Stimulated activated CD4-positive, alpha-beta T cell treated with anti-CD3 and anti-CD28 coated beads, Interleukin-15, amount 100 ng/mL, for 1 hour (primary cell): ENCODE results near the gene FAM186B.
A peak's percentile ranks its signal among the peaks of the same experiment; 100 is the strongest.
"Not testable (repeated sequence)": the region's sequence is repeated elsewhere in the genome, so short reads cannot be mapped to it uniquely, and the experiment has no call there.

Experiments used
- DNase-seq, 2 donors: peaks; one replicate each; pipeline ENCODE4 v3.0.0-alpha.2; 2020; ENCODE audit warnings: low read depth in 1 of 2, low spot score in 1 of 2

The FAM186B gene

DNA sequence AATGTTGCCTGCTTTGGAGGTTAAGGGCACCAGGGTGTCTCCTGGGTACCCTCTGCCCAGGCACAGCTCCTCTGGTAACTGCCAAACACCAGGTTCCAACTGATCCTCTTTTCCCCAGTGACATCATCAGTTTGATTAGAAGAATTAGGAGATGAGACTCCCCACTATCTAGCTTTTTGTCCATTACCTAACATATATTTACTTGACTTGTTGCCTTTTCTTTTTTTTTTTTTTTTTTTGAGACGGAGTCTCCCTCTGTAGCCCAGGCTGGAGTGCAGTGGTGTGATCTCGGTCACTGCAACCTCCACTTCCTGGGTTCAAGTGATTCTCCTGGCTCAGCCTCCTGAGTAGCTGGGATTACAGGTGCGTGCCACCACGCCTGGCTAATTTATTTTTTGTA is at the start of gene FAM186B:
TSS of gene FAM186B (minus strand) at position 101 of the 400 bp plus-strand sequence. CDS start 162 bp downstream, outside the sequence.
- not testable (repeated sequence) for DNase-seq

GRCh38 chr12:49654715-49655114 is 49.3 kb upstream of the FAM186B start:
- DNase-seq, result no peak

DNA sequence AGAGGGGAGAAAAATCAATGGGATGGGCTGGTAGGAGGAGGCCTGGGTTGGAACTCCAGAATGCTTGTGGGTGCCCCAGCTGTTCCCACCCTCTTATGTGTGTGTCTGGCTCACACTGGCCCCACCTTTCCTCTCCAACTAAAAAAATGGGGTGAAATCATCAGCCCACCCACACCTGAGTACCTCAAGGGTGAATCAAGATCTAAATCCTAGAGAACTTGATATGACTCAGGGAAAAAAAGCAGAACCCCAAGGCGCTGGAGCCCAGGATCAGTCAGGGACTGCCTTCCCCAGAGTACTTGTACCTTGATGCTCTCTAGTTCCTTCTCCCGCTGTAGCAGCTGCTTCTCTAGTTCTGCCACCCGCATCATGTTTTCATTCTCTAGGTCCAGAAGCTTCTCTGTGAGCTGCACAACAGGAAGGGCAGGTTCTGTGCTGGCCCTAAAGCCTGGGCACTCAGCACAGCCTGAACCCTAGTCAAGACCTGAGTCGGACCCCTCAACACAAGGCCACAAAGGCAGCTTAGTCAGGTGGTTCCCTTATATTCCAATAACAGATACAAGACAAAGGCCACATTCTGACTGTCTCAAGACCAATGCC is 47.6 kb upstream of the FAM186B start:
- no peak for DNase-seq

GRCh38 chr12:49651855-49652254 is 46.4 kb upstream of the FAM186B start:
- DNase-seq, result no peak

- no peak for DNase-seq
These were observed 44.5 kb upstream of the FAM186B start for GRCh38 chr12:49649892-49650291.

DNA sequence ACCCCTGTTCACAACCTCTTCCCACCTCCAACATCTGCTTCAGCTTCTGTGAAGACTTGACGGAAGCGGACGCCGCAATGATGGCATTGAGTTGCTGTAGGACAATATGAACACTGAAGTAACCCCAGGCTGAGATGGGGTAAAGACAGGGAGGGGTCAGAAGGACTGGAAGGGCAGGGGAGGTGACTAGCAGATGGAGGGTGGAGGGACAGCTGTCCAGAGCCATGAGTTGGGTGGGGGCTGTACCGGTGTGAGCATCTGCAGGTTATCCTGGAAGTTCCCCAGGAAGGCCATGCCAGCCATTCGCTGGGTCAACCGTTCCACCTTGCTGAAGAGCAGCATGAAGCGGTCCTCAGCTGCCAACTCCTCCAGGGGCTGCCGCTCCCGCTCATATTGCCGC is 44.0 kb upstream of the FAM186B start:
- DNase-seq, result no peak

GRCh38 chr12:49648712-49649003 is 43.2 kb upstream of the FAM186B start:
- DNase-seq, result no peak

DNA sequence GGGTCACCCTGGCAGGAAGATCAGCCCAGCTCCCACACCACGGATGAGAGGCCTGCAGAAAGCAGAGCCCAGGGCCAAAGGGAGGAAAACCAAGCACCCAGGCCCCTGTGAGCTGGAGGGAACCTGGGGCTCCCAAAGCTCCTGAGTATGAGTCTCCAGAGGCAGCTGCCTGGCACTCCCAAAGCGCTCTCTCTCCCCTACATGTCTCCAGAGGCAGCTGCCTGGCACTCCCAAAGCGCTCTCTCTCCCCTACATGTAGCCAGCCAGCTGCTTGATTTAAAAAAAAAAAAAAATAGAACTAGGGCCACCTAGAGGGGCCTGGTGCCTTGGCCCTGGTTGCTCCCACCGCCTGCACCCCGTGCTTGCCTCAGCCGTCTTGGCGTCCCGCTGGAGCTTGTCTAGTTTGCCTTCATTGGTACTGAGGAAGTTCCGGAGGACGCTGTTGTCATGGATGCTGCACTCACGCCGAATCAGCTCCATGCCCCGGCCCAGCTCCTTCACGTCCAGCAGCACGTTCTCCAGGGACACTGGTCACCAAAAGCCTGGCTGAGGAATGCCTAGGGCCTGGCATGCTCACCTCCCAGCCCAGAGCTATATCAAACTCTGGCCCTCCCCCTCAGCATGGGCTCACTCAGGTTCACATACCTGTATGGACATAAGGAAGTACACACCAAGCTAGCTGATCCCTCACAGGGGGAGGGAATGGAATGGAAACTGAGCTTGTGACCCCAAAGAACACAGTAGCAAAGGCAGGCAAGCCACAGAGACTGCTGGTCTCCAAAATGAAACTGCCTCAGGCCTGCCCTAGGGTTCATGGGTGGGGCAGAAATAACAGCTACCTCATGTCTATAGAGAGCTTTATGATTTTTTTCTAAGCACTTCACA is 42.6 kb upstream of the FAM186B start:
- DNase-seq, result no peak

- no peak for DNase-seq
These were observed 41.6 kb upstream of the FAM186B start for GRCh38 chr12:49646871-49647654.

- DNase-seq, result no peak
These were observed 40.9 kb upstream of the FAM186B start for GRCh38 chr12:49646331-49646830.

GRCh38 chr12:49645146-49646039 is 40.0 kb upstream of the FAM186B start:
- no peak for DNase-seq

- DNase-seq, result peak; percentile 60 to 63
These were observed 39.2 kb upstream of the FAM186B start for GRCh38 chr12:49644620-49644994.

- DNase-seq, result no peak
These were observed 38.7 kb upstream of the FAM186B start for GRCh38 chr12:49643961-49644619.

DNA sequence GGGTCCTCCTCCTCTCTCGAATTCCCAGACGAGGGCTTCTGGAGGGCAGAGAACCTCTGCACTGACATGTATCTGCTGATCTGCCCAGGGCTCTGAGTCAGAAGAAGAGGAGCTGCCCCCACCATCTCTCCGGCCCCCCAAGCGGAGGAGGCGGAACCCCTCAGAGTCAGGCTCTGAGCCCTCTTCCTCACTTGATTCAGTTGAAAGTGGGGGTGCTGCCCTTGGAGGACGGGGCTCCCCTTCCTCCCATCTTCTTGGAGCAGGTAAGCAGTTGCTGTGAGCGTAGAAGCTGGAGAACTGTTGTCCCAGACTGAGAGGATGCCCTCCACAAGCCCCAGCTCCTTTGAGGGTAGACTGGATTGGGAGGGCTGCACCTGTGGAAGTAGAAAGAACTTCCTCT is 37.7 kb upstream of the FAM186B start:
- no peak for DNase-seq

- DNase-seq, result no peak
These were observed 36.9 kb upstream of the FAM186B start for GRCh38 chr12:49642370-49642802.

DNA sequence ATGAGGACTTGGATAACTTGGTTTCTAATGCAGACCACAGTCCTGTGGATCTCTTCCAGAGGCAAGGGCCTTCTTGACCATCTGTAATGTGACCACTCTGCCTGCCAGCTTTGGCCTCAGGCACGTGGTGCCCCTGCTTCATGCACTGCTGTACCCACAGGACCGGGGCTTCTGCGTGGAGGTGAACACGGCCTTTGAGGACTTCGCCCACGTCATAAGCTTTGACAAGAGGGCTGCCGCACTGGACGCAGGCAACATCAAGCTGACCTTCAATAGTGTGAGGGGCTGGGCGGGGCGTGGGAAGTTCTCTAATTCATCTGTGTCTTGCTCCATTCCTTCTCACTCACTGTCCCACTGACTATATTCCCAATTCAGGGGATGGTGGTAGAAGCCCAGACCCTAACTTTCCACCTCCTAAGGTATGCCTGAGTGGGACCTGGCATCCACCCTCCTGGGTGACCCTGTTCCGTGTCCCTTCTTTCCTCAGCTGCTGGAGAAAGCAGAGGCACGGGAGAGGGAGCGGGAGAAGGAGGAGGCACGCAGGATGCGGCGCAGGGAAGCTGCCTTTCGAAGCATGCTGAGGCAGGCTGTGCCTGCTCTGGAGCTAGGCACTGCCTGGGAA is 36.4 kb upstream of the FAM186B start:
- no peak for DNase-seq

DNA sequence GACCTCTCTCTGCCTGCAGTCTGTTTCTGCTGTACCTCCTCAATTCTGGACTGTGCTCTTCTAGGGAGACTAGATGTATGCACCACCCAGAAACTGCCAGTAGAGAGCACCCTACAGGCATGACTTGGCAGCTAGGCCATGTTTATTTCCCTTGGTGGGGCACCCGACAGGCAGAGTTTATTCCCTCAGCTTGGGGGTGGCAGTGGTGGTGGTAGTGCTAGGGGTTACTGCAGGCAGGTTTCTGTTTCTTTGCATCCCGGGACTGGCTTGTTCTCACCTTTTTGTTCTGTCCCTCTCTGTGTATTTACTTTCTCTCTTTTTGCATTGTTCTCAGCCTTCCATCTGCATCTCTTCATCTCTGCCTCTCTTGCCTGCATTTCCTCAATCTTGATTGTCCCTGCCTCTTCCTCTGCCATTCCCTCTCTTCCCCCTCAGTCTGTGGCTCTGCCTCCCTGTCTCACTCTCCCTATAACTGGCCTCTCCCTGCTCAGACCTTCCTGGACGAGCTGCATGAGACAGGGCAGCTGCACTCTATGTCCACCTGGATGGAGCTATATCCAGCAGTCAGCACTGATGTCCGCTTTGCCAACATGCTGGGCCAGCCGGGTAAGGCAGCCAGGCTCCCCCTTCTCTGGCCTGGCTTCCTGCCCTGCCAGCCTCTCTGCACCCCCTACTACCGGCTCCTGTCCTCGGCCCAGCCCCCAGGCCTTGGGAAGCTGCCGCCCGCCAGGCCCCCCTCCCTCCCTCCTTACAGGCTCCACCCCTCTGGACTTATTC is 31.7 kb upstream of the FAM186B start:
- peak; percentile 12 to 19 for DNase-seq

- DNase-seq, result no peak
These were observed 31.1 kb upstream of the FAM186B start for GRCh38 chr12:49636574-49636973.

- no peak for DNase-seq
These were observed 30.2 kb upstream of the FAM186B start for GRCh38 chr12:49635656-49636055.
